ENCODE data around the gene IFI27L2. TPM values are rescaled to one million over a fixed set of nuclear protein-coding genes. Genes with fewer than 3 reads are reported as not detected.

Gene IFI27L2
- total RNA-seq, 3 donors from 2014 or later = 74.2 to 98.8 (median 92.1) TPM

- TF ChIP-seq POLR2A (IDR thresholded peaks at IDR 0.05) (no peak), POLR2AphosphoS5 (IDR thresholded peaks at IDR 0.05) (peak in 1 of 3 donors; percentile 16)
- no peak for DNase-seq (ENCODE audit: low spot score in 2 of 2)
- H3K27ac ChIP-seq = peak overlapping the region; percentile 12 to 87
- H3K4me3 ChIP-seq = peak overlapping the region in 1 of 3 donors; percentile 25
- H3K36me3 ChIP-seq = no peaks in the 10 kb centered on the region
- no peaks in the 10 kb centered on the region for H3K27me3 ChIP-seq
- no peaks in the 10 kb centered on the region for H3K4me1 ChIP-seq
- intact Hi-C loops (cut with DNase I; ENCODE audit: low total_unique reads) = no loop called here
- peaks cover 5 to 8% of the 10 kb centered on the region in 2 donors for H3K9me3 ChIP-seq
These were observed 14.3 kb downstream of the IFI27L2 start for GRCh38 chr14:94115058-94115591.

GRCh38 chr14:94114589-94115057, 14.8 kb downstream of the IFI27L2 start:
- intact Hi-C loops (cut with DNase I; ENCODE audit: low total_unique reads) = no loop called here

GRCh38 chr14:94113908-94114588, 15.4 kb downstream of the IFI27L2 start:
- no peaks in the 10 kb centered on the region for H3K9me3 ChIP-seq
- intact Hi-C loops (cut with DNase I; ENCODE audit: low total_unique reads) = no loop called here
- no peaks in the 10 kb centered on the region for H3K36me3 ChIP-seq
- no peaks in the 10 kb centered on the region for H3K4me1 ChIP-seq
- H3K27ac ChIP-seq = peak overlapping the region; percentile 12 to 87
- H3K4me3 ChIP-seq = peak overlapping the region in 2 of 3 donors; percentile 1 to 7
- DNase-seq (ENCODE audit: low spot score in 2 of 2) = no peak
- no peaks in the 10 kb centered on the region for H3K27me3 ChIP-seq
- TF ChIP-seq CTCF (IDR thresholded peaks at IDR 0.05) (no peak), POLR2AphosphoS5 (IDR thresholded peaks at IDR 0.05) (no peak), POLR2A (IDR thresholded peaks at IDR 0.05) (no peak)

More at GRCh38 chr14:94114589-94115057, 14.8 kb downstream of the IFI27L2 start:
- Histone ChIP-seq H3K9me3 (peaks cover 4 to 5% of the 10 kb centered on the region in 2 donors), H3K27me3 (no peaks in the 10 kb centered on the region), H3K4me3 (peak overlapping the region in 1 of 3 donors; percentile 25), H3K4me1 (no peaks in the 10 kb centered on the region), H3K27ac (peak overlapping the region; percentile 12 to 87), H3K36me3 (no peaks in the 10 kb centered on the region)
- no peak for TF ChIP-seq CTCF (IDR thresholded peaks at IDR 0.05)
- TF ChIP-seq POLR2A (IDR thresholded peaks at IDR 0.05) = no peak
- TF ChIP-seq POLR2AphosphoS5 (IDR thresholded peaks at IDR 0.05) = no peak
- DNase-seq (ENCODE audit: low spot score in 2 of 2) = peak in 1 of 2 donors; percentile 11

GRCh38 chr14:94113490-94113889, 15.9 kb downstream of the IFI27L2 start:
- DNase-seq (ENCODE audit: low spot score in 2 of 2) = no peak
- H3K27ac ChIP-seq = peak overlapping the region; percentile 12 to 87
- H3K4me3 ChIP-seq = peak overlapping the region in 2 of 3 donors; percentile 1 to 7
- H3K9me3 ChIP-seq = no peaks in the 10 kb centered on the region
- H3K27me3 ChIP-seq = no peaks in the 10 kb centered on the region
- no peaks in the 10 kb centered on the region for H3K4me1 ChIP-seq
- no peaks in the 10 kb centered on the region for H3K36me3 ChIP-seq
- intact Hi-C loops (cut with DNase I; ENCODE audit: low total_unique reads) = no loop called here
- no peak for TF ChIP-seq CTCF (IDR thresholded peaks at IDR 0.05)
- TF ChIP-seq POLR2AphosphoS5 (IDR thresholded peaks at IDR 0.05) = no peak

- Histone ChIP-seq H3K9me3 (no peaks in the 10 kb centered on the region), H3K36me3 (no peaks in the 10 kb centered on the region), H3K27me3 (no peaks in the 10 kb centered on the region), H3K4me3 (peak overlapping the region in 2 of 3 donors; percentile 9 to 69), H3K4me1 (no peaks in the 10 kb centered on the region), H3K27ac (peak overlapping the region; percentile 12 to 87)
- intact Hi-C loops (cut with DNase I; ENCODE audit: low total_unique reads) = no loop called here
- TF ChIP-seq POLR2A (IDR thresholded peaks at IDR 0.05) (no peak), POLR2AphosphoS5 (IDR thresholded peaks at IDR 0.05) (no peak), CTCF (IDR thresholded peaks at IDR 0.05) (no peak)
- no peak for DNase-seq (ENCODE audit: low spot score in 2 of 2)
These were observed 16.3 kb downstream of the IFI27L2 start for GRCh38 chr14:94113073-94113472.
